Caco-2 (cell line): Measurements from ENCODE around the gene MAGEC3. TPM values are rescaled to one million over a fixed set of nuclear protein-coding genes. Genes with fewer than 3 reads are reported as not detected.

Experiments
- BruUV-seq: library from RNA; stranded (reverse); fragments of 400-500 nt; replicated peaks from 2 replicates; lab custom pipeline; 2021; lab: Mats Ljungman, UMichigan
- CTCF ChIA-PET: fragments of 300-600 bp; sonication (Branson Sonifier 250); formaldehyde crosslinking; loops from one replicate; lab custom pipeline; 2022; ENCODE audit warnings: antibody characterized with exemption; lab: Charles Lee
- POLR2A ChIA-PET: fragments of 300-600 bp; sonication (Branson Sonifier 250); formaldehyde crosslinking; loops from one replicate; lab custom pipeline; 2022; ENCODE audit warnings: antibody characterized with exemption; lab: Charles Lee
- DNase-seq, 2 experiments: peaks; one replicate each; pipeline versions ENCODE4 v3.0.0 to v3.0.0-alpha.2; 2020 to 2022
- H3K27me3 ChIP-seq: replicated peaks from 2 replicates; pipeline ENCODE4 v1.6.0; 2011; ENCODE audit warnings: low read length; ENCODE audit not compliant: control insufficient read depth, insufficient read depth
- H3K36me3 ChIP-seq: 2 replicates; pipeline ENCODE4 v1.5.1; 2011; ENCODE audit warnings: low read length; ENCODE audit not compliant: control insufficient read depth, insufficient read depth
- H3K4me1 ChIP-seq: fragments of 250-450 bp; sonication (Bioruptor Pico); 2 replicates; pipeline ENCODE4 v1.5.1; 2020; ENCODE audit warnings: mild to moderate bottlenecking
- H3K4me3 ChIP-seq: 2 replicates; pipeline ENCODE4 v1.5.1; 2011; ENCODE audit warnings: low read depth, mild to moderate bottlenecking, control low read depth, low read length
- H3K9me3 ChIP-seq: fragments of 250-450 bp; sonication (Bioruptor Pico); 2 replicates; pipeline ENCODE4 v1.5.1; 2020; ENCODE audit warnings: mild to moderate bottlenecking, moderate library complexity
- H3K27ac Mint-ChIP-seq: one replicate; pipeline ENCODE4 v1.8.0; 2022; ENCODE audit warnings: mixed read lengths; ENCODE audit not compliant: unreplicated experiment
- H3K27me3 Mint-ChIP-seq: one replicate; pipeline ENCODE4 v1.8.0; 2022; ENCODE audit warnings: mixed read lengths; ENCODE audit not compliant: insufficient read depth, unreplicated experiment
- H3K36me3 Mint-ChIP-seq: one replicate; pipeline ENCODE4 v1.8.0; 2022; ENCODE audit warnings: mild to moderate bottlenecking, mixed read lengths; ENCODE audit not compliant: insufficient read depth, unreplicated experiment
- H3K4me1 Mint-ChIP-seq: one replicate; pipeline ENCODE4 v1.8.0; 2022; ENCODE audit warnings: low read depth, mixed read lengths; ENCODE audit not compliant: unreplicated experiment
- H3K4me3 Mint-ChIP-seq: one replicate; pipeline ENCODE4 v1.8.0; 2022; ENCODE audit warnings: mild to moderate bottlenecking, moderate library complexity, mixed read lengths; ENCODE audit not compliant: unreplicated experiment
- H3K9me3 Mint-ChIP-seq: one replicate; pipeline ENCODE4 v1.8.0; 2022; ENCODE audit warnings: mixed read lengths; ENCODE audit not compliant: unreplicated experiment
- intact Hi-C: fragments of 100-400 bp; cut with micrococcal nuclease; formaldehyde crosslinking; loops from one replicate; pipeline ENCODE4 v1.10.0; 2022; ENCODE audit not compliant: unreplicated experiment
- total RNA-seq: library from RNA; stranded (reverse); gene quantifications from 2 replicates; pipeline ENCODE4 v1.2.3, GENCODE V29; 2022
- TF ChIP-seq, protein P1 (sequence below), 2 experiments: fragments of 200-600 bp in 1 of 2; IDR thresholded peaks; 1 replicate in 1 of 2; 2 replicates in 1 of 2; pipeline versions ENCODE4 v1.5.1 to v1.8.0; 2011 to 2022; ENCODE audit warnings: antibody characterized with exemption in 1 of 2, control low read depth in 1 of 2, inconsistent platforms in 1 of 2, low read depth in 1 of 2, low read length in 1 of 2, mild to moderate bottlenecking in 1 of 2, moderate library complexity in 1 of 2; ENCODE audit not compliant: insufficient read depth in 1 of 2, severe bottlenecking in 1 of 2, unreplicated experiment in 1 of 2

MAGEC3 gene
- total RNA-seq, 1 experiment from 2014 or later, result not detected

DNA sequence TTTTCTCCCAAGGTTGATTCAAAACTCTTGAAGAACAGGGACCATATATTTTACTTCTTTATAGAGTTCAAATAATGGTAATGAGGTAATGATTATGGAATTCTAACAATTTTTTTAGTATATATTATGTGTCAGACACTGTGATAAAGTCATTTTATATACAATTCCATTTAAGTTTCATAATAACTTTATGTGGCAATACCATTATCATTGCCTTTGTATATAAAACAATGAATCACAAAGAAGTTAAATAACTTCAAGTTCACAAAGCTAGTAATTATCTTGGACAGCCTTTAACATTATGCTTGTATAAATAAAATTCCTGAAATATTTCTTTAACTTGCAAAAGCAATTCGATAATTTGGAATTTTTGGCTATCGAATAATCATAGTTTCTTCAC is 86.2 kb downstream of the MAGEC3 start:
- Mint-ChIP-seq H3K4me3 (no peak overlapping the region), H3K9me3 (peaks cover 9% of the 10 kb centered on the region), H3K36me3 (no peaks in the 10 kb centered on the region), H3K27ac (no peak overlapping the region), H3K4me1 (no peaks in the 10 kb centered on the region), H3K27me3 (no peaks in the 10 kb centered on the region)
- BruUV-seq, result no TSS peak
- DNase-seq, result no peak
- TF ChIP-seq, protein P1, sequence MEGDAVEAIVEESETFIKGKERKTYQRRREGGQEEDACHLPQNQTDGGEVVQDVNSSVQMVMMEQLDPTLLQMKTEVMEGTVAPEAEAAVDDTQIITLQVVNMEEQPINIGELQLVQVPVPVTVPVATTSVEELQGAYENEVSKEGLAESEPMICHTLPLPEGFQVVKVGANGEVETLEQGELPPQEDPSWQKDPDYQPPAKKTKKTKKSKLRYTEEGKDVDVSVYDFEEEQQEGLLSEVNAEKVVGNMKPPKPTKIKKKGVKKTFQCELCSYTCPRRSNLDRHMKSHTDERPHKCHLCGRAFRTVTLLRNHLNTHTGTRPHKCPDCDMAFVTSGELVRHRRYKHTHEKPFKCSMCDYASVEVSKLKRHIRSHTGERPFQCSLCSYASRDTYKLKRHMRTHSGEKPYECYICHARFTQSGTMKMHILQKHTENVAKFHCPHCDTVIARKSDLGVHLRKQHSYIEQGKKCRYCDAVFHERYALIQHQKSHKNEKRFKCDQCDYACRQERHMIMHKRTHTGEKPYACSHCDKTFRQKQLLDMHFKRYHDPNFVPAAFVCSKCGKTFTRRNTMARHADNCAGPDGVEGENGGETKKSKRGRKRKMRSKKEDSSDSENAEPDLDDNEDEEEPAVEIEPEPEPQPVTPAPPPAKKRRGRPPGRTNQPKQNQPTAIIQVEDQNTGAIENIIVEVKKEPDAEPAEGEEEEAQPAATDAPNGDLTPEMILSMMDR (IDR thresholded peaks at IDR 0.05; ENCODE audit: insufficient read depth in 1 of 2, low read depth in 1 of 2, low read length in 1 of 2, severe bottlenecking in 1 of 2, unreplicated experiment in 1 of 2), result no peak
- no peak overlapping the region for H3K4me3 ChIP-seq
- H3K9me3 ChIP-seq, result no peaks in the 10 kb centered on the region
- POLR2A ChIA-PET, result no interaction called here
- H3K27me3 ChIP-seq, result no peaks in the 10 kb centered on the region
- CTCF ChIA-PET, result no interaction called here
- intact Hi-C loops, result no loop called here
- no peaks in the 10 kb centered on the region for H3K36me3 ChIP-seq
- H3K4me1 ChIP-seq, result no peaks in the 10 kb centered on the region

DNA sequence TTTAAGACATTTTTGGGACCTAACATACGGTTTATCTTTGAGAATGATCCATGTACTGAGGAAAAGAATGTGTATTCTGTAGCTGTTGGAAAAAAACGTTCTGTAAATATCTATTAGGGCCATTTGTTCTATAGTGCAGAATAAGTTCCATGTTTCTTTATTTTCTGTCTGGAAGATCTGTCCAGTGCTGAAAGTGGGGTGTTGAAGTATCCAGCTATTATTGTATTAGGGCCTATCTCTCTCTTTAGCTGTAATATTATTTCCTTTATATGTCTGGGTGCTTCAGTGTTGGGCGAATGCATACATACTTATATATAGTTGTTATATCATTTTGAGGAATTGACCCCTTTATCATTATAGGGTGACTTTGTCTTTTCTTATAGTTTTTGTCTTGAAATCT is 90.3 kb downstream of the MAGEC3 start:
- Mint-ChIP-seq H3K9me3 (peaks cover 4% of the 10 kb centered on the region), H3K4me1 (no peaks in the 10 kb centered on the region), H3K36me3 (no peaks in the 10 kb centered on the region), H3K4me3 (no peak overlapping the region), H3K27me3 (no peaks in the 10 kb centered on the region), H3K27ac (no peak overlapping the region)
- no peaks in the 10 kb centered on the region for H3K27me3 ChIP-seq
- H3K36me3 ChIP-seq, result no peaks in the 10 kb centered on the region
- no peaks in the 10 kb centered on the region for H3K9me3 ChIP-seq
- H3K4me3 ChIP-seq, result no peak overlapping the region
- no peak for DNase-seq
- POLR2A ChIA-PET, result no interaction called here
- TF ChIP-seq, protein P1 (IDR thresholded peaks at IDR 0.05; ENCODE audit: insufficient read depth in 1 of 2, low read depth in 1 of 2, low read length in 1 of 2, severe bottlenecking in 1 of 2, unreplicated experiment in 1 of 2), result no peak
- intact Hi-C loops, result no loop called here
- no TSS peak for BruUV-seq
- CTCF ChIA-PET, result no interaction called here
- no peaks in the 10 kb centered on the region for H3K4me1 ChIP-seq

GRCh38 chrX:141934059-141934641 is 96.0 kb downstream of the MAGEC3 start:
- H3K4me1 ChIP-seq, result no peaks in the 10 kb centered on the region
- POLR2A ChIA-PET, result no interaction called here
- no peaks in the 10 kb centered on the region for H3K36me3 ChIP-seq
- intact Hi-C loops, result no loop called here
- BruUV-seq, result no TSS peak
- Mint-ChIP-seq H3K27me3 (no peaks in the 10 kb centered on the region), H3K4me1 (no peaks in the 10 kb centered on the region), H3K36me3 (no peaks in the 10 kb centered on the region), H3K9me3 (no peaks in the 10 kb centered on the region), H3K4me3 (no peak overlapping the region), H3K27ac (no peak overlapping the region)
- H3K27me3 ChIP-seq, result no peaks in the 10 kb centered on the region
- TF ChIP-seq, protein P1 (IDR thresholded peaks at IDR 0.05; ENCODE audit: insufficient read depth in 1 of 2, low read depth in 1 of 2, low read length in 1 of 2, severe bottlenecking in 1 of 2, unreplicated experiment in 1 of 2), result no peak
- no peak overlapping the region for H3K4me3 ChIP-seq
- H3K9me3 ChIP-seq, result no peaks in the 10 kb centered on the region
- CTCF ChIA-PET, result no interaction called here
- no peak for DNase-seq
